ENCODE data around the gene MIPEP.

The MIPEP gene

DNA sequence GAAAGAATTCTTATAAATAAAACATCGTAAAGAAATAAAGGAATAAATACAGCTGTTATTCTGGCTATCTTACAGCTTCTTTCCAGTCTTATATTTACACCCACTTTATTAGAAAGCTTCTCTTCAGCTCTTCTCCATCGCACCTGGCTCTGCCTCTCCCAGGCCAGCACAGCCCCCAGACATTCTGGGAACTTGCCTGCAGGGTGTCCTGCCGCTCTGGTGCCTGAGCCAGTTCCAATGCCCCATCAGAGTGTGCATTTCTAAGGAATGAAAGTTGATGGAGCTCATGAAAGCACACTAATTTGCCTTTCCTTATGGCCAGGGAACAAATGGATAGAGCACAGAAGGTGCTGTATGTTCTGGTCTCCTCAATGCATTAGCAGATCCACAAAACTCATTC lies 68.7 kb downstream of the MIPEP start:
- Histone ChIP-seq H3K4ac (ENCODE audit: low read depth, low read length) (no peak overlapping the region), H2AFZ (ENCODE audit: insufficient read depth, low read length, poor library complexity) (no peak overlapping the region), H4K12ac (ENCODE audit: low read depth, low read length) (no peak overlapping the region), H3K27ac (ENCODE audit: low read depth, low read length) (no peak overlapping the region), H3K36me3 (ENCODE audit: control insufficient read depth in 1 of 2, insufficient read depth in 2 of 2, low read length in 2 of 2) (peaks cover 0 to 2% of the 10 kb centered on the region in 2 experiments), H3K4me3 (ENCODE audit: low read depth, low read length) (no peak overlapping the region), H4K91ac (ENCODE audit: low read depth, low read length) (no peak overlapping the region), H3K4me2 (ENCODE audit: low read length) (no peak overlapping the region), H2BK12ac (ENCODE audit: low read length) (no peak overlapping the region), H3K14ac (ENCODE audit: low read length) (no peak overlapping the region), H3K79me1 (ENCODE audit: low read length) (no peaks in the 10 kb centered on the region), H4K8ac (ENCODE audit: low read depth, low read length) (no peak overlapping the region), H3K18ac (ENCODE audit: low read length) (no peak overlapping the region), H3K4me1 (ENCODE audit: control insufficient read depth in 1 of 2, insufficient read depth in 2 of 2, low read length in 2 of 2) (peaks cover 0 to 4% of the 10 kb centered on the region in 2 experiments), H3K23ac (ENCODE audit: low read length) (no peak overlapping the region), H3K27me3 (ENCODE audit: insufficient read depth, low read length) (no peaks in the 10 kb centered on the region), H2BK120ac (ENCODE audit: insufficient read depth, low read length, poor library complexity) (no peak overlapping the region), H3K79me2 (ENCODE audit: control insufficient read depth, insufficient read depth, low read length, poor library complexity) (no peaks in the 10 kb centered on the region), H2AK5ac (ENCODE audit: low read length) (no peak overlapping the region), H3K9me3 (ENCODE audit: insufficient read depth, low read depth, low read length) (peaks cover 1% of the 10 kb centered on the region), H2BK5ac (ENCODE audit: low read depth, low read length, poor library complexity) (no peak overlapping the region), H3K9ac (ENCODE audit: low read length) (no peak overlapping the region)
- peak; percentile 31 to 58 for DNase-seq
- no CpG with 5 or more reads among the region's 3 CpGs for WGBS (ENCODE audit: extremely low coverage, insufficient coverage, insufficient read length)

DNA sequence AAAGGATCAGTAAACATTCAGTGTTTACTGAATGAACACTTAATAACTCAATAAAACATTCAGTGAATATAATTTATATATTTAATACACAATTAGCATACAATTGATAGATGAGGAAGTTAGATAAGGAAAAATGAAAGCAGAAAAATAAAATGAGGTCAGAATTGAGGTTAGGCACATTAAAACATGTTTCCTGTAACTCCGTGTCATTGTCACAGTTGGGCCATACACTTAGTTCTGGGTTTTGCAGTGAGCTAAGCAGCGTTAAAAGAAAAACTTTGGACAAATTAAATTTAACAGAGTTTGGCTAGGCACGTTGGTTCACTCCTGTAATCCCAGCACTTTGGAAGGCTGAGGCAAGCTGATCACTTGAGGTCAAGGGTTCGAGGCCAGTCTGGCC lies 71.4 kb downstream of the MIPEP start:
- no peak overlapping the region for H2BK5ac ChIP-seq (ENCODE audit: low read depth, low read length, poor library complexity)
- H3K4me3 ChIP-seq (ENCODE audit: low read depth, low read length) = no peak overlapping the region
- DNase-seq = no peak
- no peak overlapping the region for H3K4ac ChIP-seq (ENCODE audit: low read depth, low read length)
- H2BK120ac ChIP-seq (ENCODE audit: insufficient read depth, low read length, poor library complexity) = no peak overlapping the region
- H3K14ac ChIP-seq (ENCODE audit: low read length) = no peak overlapping the region
- H4K12ac ChIP-seq (ENCODE audit: low read depth, low read length) = no peak overlapping the region
- H3K27me3 ChIP-seq (ENCODE audit: insufficient read depth, low read length) = no peaks in the 10 kb centered on the region
- H4K8ac ChIP-seq (ENCODE audit: low read depth, low read length) = no peak overlapping the region
- H3K79me1 ChIP-seq (ENCODE audit: low read length) = peaks cover 1% of the 10 kb centered on the region
- H3K4me2 ChIP-seq (ENCODE audit: low read length) = no peak overlapping the region
- no peak overlapping the region for H3K27ac ChIP-seq (ENCODE audit: low read depth, low read length)
- H3K9me3 ChIP-seq (ENCODE audit: insufficient read depth, low read depth, low read length) = no peaks in the 10 kb centered on the region
- H3K79me2 ChIP-seq (ENCODE audit: control insufficient read depth, insufficient read depth, low read length, poor library complexity) = no peaks in the 10 kb centered on the region
- H3K9ac ChIP-seq (ENCODE audit: low read length) = no peak overlapping the region
- WGBS (ENCODE audit: extremely low coverage, insufficient coverage, insufficient read length) = no CpG with 5 or more reads among the region's 4 CpGs
- H2AK5ac ChIP-seq (ENCODE audit: low read length) = no peak overlapping the region
- H2BK12ac ChIP-seq (ENCODE audit: low read length) = no peak overlapping the region
- no peak overlapping the region for H2AFZ ChIP-seq (ENCODE audit: insufficient read depth, low read length, poor library complexity)
- H4K91ac ChIP-seq (ENCODE audit: low read depth, low read length) = no peak overlapping the region
- no peak overlapping the region for H3K18ac ChIP-seq (ENCODE audit: low read length)
- H3K4me1 ChIP-seq (ENCODE audit: control insufficient read depth in 1 of 2, insufficient read depth in 2 of 2, low read length in 2 of 2) = peaks cover 0 to 4% of the 10 kb centered on the region in 2 experiments
- no peak overlapping the region for H3K23ac ChIP-seq (ENCODE audit: low read length)
- no peaks in the 10 kb centered on the region for H3K36me3 ChIP-seq (ENCODE audit: control insufficient read depth in 1 of 2, insufficient read depth in 2 of 2, low read length in 2 of 2)

DNA sequence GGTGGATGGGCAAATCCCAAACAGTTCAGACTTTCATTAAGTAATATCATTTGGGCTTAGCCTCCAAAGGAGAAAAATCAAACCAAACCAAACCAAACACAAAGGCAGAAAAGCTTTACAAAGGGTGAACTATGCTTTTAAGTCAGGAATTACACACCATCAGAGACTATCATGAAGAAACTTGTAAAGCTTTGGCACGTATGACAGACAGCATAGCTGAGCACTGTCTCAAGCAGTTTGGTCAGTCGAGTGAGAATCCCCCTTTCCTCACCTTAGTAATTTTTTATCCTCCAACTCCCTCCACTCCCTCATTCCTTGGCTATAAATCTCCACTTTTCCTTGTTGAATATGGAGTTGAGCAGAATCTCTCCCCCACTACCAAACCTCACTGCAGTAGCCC lies 72.1 kb downstream of the MIPEP start:
- DNase-seq = no peak
- no peak overlapping the region for H3K23ac ChIP-seq (ENCODE audit: low read length)
- no peak overlapping the region for H3K14ac ChIP-seq (ENCODE audit: low read length)
- H3K9ac ChIP-seq (ENCODE audit: low read length) = no peak overlapping the region
- H4K12ac ChIP-seq (ENCODE audit: low read depth, low read length) = no peak overlapping the region
- H2BK120ac ChIP-seq (ENCODE audit: insufficient read depth, low read length, poor library complexity) = no peak overlapping the region
- H2AK5ac ChIP-seq (ENCODE audit: low read length) = no peak overlapping the region
- H3K79me2 ChIP-seq (ENCODE audit: control insufficient read depth, insufficient read depth, low read length, poor library complexity) = no peaks in the 10 kb centered on the region
- H4K91ac ChIP-seq (ENCODE audit: low read depth, low read length) = no peak overlapping the region
- peaks cover 4% of the 10 kb centered on the region for H3K79me1 ChIP-seq (ENCODE audit: low read length)
- H2AFZ ChIP-seq (ENCODE audit: insufficient read depth, low read length, poor library complexity) = no peak overlapping the region
- no peak overlapping the region for H2BK5ac ChIP-seq (ENCODE audit: low read depth, low read length, poor library complexity)
- H3K4me1 ChIP-seq (ENCODE audit: control insufficient read depth in 1 of 2, insufficient read depth in 2 of 2, low read length in 2 of 2) = peaks cover 3 to 8% of the 10 kb centered on the region in 2 experiments
- H2BK12ac ChIP-seq (ENCODE audit: low read length) = no peak overlapping the region
- no peak overlapping the region for H3K27ac ChIP-seq (ENCODE audit: low read depth, low read length)
- no peaks in the 10 kb centered on the region for H3K27me3 ChIP-seq (ENCODE audit: insufficient read depth, low read length)
- H3K18ac ChIP-seq (ENCODE audit: low read length) = no peak overlapping the region
- no peak overlapping the region for H3K4ac ChIP-seq (ENCODE audit: low read depth, low read length)
- H4K8ac ChIP-seq (ENCODE audit: low read depth, low read length) = no peak overlapping the region
- H3K9me3 ChIP-seq (ENCODE audit: insufficient read depth, low read depth, low read length) = no peaks in the 10 kb centered on the region
- no peak overlapping the region for H3K4me3 ChIP-seq (ENCODE audit: low read depth, low read length)
- H3K36me3 ChIP-seq (ENCODE audit: control insufficient read depth in 1 of 2, insufficient read depth in 2 of 2, low read length in 2 of 2) = no peaks in the 10 kb centered on the region
- no peak overlapping the region for H3K4me2 ChIP-seq (ENCODE audit: low read length)
- no CpG with 5 or more reads among the region's 2 CpGs for WGBS (ENCODE audit: extremely low coverage, insufficient coverage, insufficient read length)

DNA sequence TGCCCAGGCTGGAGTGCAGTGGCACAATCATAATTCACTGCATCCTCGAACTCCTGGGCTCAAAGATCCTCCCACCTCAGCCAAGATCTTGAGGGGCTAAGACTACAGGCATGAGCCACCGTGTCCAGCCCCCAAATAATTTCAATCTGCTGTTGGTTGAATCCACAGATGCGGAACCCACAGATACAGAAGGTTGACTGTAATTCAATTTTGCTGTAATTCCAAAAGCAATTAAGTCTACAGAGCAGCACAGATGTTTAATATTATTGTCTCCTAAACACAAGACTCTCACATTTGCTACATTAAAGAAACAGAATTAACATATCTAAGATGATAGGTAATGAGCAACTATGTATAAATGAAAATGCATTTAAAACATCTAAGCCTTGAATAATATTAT lies 75.6 kb downstream of the MIPEP start:
- no peaks in the 10 kb centered on the region for H3K79me2 ChIP-seq (ENCODE audit: control insufficient read depth, insufficient read depth, low read length, poor library complexity)
- H3K79me1 ChIP-seq (ENCODE audit: low read length) = peaks cover 13% of the 10 kb centered on the region
- no peaks in the 10 kb centered on the region for H3K27me3 ChIP-seq (ENCODE audit: insufficient read depth, low read length)
- no peak for DNase-seq
- H3K27ac ChIP-seq (ENCODE audit: low read depth, low read length) = no peak overlapping the region
- no peaks in the 10 kb centered on the region for H3K9me3 ChIP-seq (ENCODE audit: insufficient read depth, low read depth, low read length)
- H4K8ac ChIP-seq (ENCODE audit: low read depth, low read length) = no peak overlapping the region
- H3K4me3 ChIP-seq (ENCODE audit: low read depth, low read length) = no peak overlapping the region
- H3K9ac ChIP-seq (ENCODE audit: low read length) = no peak overlapping the region
- no peak overlapping the region for H3K4ac ChIP-seq (ENCODE audit: low read depth, low read length)
- no peak overlapping the region for H3K4me2 ChIP-seq (ENCODE audit: low read length)
- no peak overlapping the region for H2BK120ac ChIP-seq (ENCODE audit: insufficient read depth, low read length, poor library complexity)
- no peak overlapping the region for H3K23ac ChIP-seq (ENCODE audit: low read length)
- peaks cover 11 to 12% of the 10 kb centered on the region in 2 experiments for H3K4me1 ChIP-seq (ENCODE audit: control insufficient read depth in 1 of 2, insufficient read depth in 2 of 2, low read length in 2 of 2)
- H2AK5ac ChIP-seq (ENCODE audit: low read length) = no peak overlapping the region
- H3K14ac ChIP-seq (ENCODE audit: low read length) = no peak overlapping the region
- H2BK5ac ChIP-seq (ENCODE audit: low read depth, low read length, poor library complexity) = no peak overlapping the region
- no peak overlapping the region for H2BK12ac ChIP-seq (ENCODE audit: low read length)
- no peak overlapping the region for H3K18ac ChIP-seq (ENCODE audit: low read length)
- peak overlapping the region; percentile 61 for H4K91ac ChIP-seq (ENCODE audit: low read depth, low read length)
- no peak overlapping the region for H2AFZ ChIP-seq (ENCODE audit: insufficient read depth, low read length, poor library complexity)
- no peak overlapping the region for H4K12ac ChIP-seq (ENCODE audit: low read depth, low read length)
- no CpG with 5 or more reads among the region's 3 CpGs for WGBS (ENCODE audit: extremely low coverage, insufficient coverage, insufficient read length)
- H3K36me3 ChIP-seq (ENCODE audit: control insufficient read depth in 1 of 2, insufficient read depth in 2 of 2, low read length in 2 of 2) = no peaks in the 10 kb centered on the region

Measured in trophoblast cell (in vitro differentiated cells and primary cell).